KOPT-K1 (cell line): ENCODE results near the gene CBLN4.

Experiments
- H3K27ac ChIP-seq: fragments of 200-600 bp; sonication (generic); 2 replicates; pipeline ENCODE4 v1.5.1; 2016; ENCODE audit warnings: antibody characterized with exemption, mild to moderate bottlenecking, low read depth, low read length; ENCODE audit not compliant: poor library complexity, severe bottlenecking
- H3K36me3 ChIP-seq: fragments of 200-600 bp; sonication (generic); 2 replicates; pipeline ENCODE4 v1.5.1; 2017; ENCODE audit warnings: antibody characterized with exemption, mild to moderate bottlenecking, low read length, moderate library complexity; ENCODE audit not compliant: insufficient read depth
- H3K9me3 ChIP-seq: fragments of 200-600 bp; sonication (generic); 2 replicates; pipeline ENCODE4 v1.5.1; 2017; ENCODE audit warnings: antibody characterized with exemption, low read length, mild to moderate bottlenecking; ENCODE audit not compliant: insufficient read depth, poor library complexity, severe bottlenecking

The CBLN4 gene

DNA sequence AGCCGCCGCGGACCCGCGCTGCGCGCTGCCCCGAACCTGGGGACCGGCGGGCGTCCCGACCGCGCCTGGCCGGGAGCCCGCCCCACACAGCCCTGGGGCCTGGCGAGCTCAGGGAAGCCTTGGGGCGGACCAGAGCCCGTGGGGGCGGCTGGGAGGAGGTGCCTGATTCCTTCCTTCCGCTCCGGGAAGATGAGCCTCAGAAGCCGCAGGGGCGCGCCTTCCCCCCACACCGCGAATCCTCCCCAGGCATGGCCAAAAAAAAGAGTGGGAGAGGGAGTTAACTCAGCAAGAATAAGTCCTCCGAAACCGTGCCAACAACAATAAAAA, at the start of gene CBLN4:
Gene CBLN4, minus strand, starts transcription at position 131 of the 327 bp plus-strand sequence. CDS start 1,348 bp downstream, outside the sequence.
- Histone ChIP-seq H3K27ac (no peak within 1 kb of the TSS), H3K9me3 (no peaks in the 10 kb centered on the region), H3K36me3 (no peaks in the 10 kb centered on the region)

- no peaks in the 10 kb centered on the region for H3K9me3 ChIP-seq
- no peak overlapping the region for H3K27ac ChIP-seq
- no peaks in the 10 kb centered on the region for H3K36me3 ChIP-seq
Measured at GRCh38 chr20:56043227-56043626, 37.9 kb upstream of the CBLN4 start.

GRCh38 chr20:56032251-56032650, 26.9 kb upstream of the CBLN4 start:
- Histone ChIP-seq H3K36me3 (no peaks in the 10 kb centered on the region), H3K9me3 (peaks cover 15% of the 10 kb centered on the region), H3K27ac (no peak overlapping the region)

DNA sequence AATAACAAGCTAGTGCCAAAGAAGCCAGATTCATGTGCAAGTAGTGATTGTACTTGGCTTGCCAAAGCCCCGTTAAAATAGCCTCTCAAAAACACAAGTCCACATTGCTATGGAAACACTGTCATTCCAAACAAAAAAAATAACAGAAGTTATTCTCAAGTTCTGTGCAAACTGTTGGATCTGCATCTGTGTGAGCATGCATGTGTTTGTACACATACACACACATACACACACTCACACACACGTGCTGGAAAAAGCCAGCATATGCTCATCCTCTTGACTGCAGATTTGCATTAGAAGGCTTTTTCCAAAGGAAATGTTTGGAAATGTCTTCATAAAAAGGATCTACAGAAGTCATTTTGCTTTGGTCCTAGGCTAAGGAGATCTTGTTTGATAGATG, 13.4 kb upstream of the CBLN4 start:
- Histone ChIP-seq H3K36me3 (no peaks in the 10 kb centered on the region), H3K9me3 (no peaks in the 10 kb centered on the region), H3K27ac (no peak overlapping the region)

DNA sequence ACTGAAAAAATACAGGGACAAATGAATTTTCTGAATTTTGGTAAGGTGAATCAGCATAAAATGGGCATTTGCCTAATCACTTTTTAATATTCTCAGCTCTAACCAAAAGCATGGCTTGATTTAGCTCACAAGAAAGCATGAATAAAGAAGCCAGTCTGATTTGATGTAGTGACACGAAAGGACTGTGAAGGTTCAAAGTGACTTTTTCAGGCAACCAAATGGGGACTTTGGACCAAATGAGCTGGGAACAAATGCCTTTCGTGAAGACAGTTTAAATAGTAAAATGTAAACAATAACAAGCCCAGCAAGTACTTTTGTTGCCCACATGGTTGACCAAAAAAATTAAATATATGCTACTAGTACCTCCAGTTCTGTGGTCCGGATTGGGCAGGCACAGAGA, 12.9 kb upstream of the CBLN4 start:
- no peak overlapping the region for H3K27ac ChIP-seq
- H3K36me3 ChIP-seq, result no peaks in the 10 kb centered on the region
- no peaks in the 10 kb centered on the region for H3K9me3 ChIP-seq

DNA sequence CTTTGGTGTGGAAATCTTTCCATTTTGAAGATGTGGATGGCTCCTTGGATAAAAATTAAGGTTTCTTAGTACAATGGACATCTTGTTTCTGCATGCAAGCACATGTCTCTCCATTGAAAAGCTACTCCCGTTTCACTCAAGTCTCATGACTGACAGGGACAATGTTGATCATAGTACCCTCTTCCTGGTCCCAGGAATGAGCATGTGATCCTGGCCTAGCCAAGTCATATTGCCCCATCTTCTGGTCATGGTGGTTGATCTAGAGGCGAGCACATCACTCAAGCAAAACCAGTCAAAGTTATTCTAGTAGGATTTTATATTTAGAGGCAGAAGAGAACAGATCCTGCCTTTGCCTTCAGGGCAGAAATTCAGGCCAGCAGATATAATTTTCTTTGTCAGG, 12.2 kb upstream of the CBLN4 start:
- Histone ChIP-seq H3K27ac (no peak overlapping the region), H3K36me3 (no peaks in the 10 kb centered on the region), H3K9me3 (no peaks in the 10 kb centered on the region)

DNA sequence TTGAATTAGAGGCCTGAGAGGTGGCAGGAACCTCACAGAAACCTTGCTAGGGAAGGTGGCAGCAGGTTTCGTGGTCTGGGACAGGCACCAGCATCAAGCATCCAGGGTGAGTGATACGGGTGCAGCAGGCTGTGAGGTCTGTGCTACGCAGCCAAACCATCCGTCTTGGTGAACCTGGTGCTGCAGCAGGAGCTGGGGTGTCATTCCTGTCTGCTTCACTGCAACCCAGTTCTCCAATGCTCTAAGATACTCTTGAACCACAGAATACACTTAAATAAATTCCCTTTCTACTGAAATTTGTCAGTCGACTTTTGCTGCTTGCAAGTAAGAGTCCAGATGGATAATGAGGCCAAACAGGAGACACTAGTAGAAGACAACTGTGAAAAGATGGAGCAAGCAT, 9.7 kb upstream of the CBLN4 start:
- Histone ChIP-seq H3K9me3 (no peaks in the 10 kb centered on the region), H3K27ac (no peak overlapping the region), H3K36me3 (no peaks in the 10 kb centered on the region)

DNA sequence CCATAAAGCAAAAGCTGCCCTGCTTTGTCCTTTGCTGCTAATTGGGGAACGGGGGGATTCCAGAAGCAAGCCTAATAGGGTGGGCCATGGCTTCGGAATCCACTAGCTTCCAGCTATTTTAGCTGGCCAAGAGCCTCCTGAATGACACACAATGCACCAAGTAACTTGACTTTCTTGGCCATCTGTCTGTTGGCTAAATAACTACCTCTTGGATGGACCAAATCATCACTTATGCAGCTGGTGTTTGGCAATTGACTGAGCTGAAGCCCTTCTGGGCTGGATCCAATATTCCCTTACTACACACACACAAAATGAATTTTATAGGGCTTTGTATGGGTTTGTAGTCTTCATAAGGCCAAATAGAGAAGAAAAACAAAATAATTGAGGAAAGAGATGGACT, 8.8 kb upstream of the CBLN4 start:
- Histone ChIP-seq H3K27ac (no peak overlapping the region), H3K9me3 (no peaks in the 10 kb centered on the region), H3K36me3 (no peaks in the 10 kb centered on the region)

GRCh38 chr20:56004611-56005388, 519 bp downstream of the CBLN4 start:
- no peak overlapping the region for H3K27ac ChIP-seq
- no peaks in the 10 kb centered on the region for H3K36me3 ChIP-seq
- H3K9me3 ChIP-seq, result no peaks in the 10 kb centered on the region

DNA sequence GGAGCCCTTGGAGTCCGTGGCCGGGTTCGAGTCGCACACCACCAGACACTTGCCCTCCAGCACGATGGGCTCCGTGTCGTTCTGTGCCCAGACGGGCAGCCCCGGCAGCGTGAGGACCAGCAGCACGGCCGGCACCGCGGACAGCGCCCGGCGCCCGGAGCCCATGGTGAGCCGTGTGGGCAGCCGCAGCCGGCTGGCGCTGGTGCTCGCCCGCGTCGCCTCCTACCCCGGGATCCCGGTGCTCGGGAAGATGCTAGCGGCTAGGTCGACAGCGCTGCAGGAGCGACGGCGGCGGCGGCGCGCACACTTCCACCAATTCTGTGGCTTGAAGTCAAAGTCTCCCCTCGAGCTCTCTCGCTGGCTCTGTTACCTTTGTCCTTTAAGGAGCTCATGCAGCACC, 1.3 kb downstream of the CBLN4 start:
- no peaks in the 10 kb centered on the region for H3K9me3 ChIP-seq
- no peaks in the 10 kb centered on the region for H3K36me3 ChIP-seq
- H3K27ac ChIP-seq, result no peak overlapping the region

DNA sequence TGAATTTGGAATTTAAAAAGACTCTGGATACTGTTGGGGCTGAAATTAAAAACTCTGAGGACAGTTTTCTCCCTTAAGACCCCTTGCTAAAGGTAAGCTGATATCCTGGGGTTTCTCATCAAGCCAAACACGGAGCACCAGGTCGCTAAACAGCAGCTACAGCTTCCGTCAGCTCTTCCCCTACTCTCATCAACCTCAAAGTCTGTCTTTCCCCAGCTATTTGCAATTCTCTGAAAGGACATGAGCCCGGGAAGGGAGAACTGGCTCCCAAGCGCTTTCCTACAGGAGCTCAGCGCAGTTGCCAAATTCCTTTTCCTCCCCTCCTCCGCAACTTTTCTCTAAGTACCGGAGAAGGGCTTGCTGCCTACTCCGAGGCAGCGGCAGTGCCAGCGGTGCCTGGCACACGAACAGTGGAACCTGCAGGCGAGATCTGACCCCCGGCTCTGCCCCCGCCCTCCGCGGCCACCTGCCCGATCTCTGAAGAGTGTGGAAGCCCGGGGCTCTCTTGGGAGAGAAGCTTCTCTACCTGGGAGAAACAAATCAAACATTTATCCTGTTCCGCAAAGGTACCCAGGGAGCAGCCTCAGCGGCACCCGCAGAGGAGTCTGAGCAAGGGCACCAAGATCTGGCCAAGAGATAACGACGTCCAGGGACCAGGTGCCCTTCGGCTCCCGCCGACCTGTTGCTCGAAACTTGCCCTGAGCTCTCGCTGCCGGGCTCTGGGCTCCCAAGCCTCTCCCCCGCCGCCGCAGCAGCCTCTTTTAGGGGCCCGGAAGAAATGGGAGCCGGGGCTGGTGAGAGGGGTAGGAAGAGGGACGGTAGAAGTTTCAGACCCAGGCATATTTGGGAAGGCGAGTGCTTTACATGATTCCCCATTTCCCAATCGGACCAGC, 2.2 kb downstream of the CBLN4 start:
- H3K27ac ChIP-seq, result no peak overlapping the region
- H3K9me3 ChIP-seq, result no peaks in the 10 kb centered on the region
- no peaks in the 10 kb centered on the region for H3K36me3 ChIP-seq

- no peaks in the 10 kb centered on the region for H3K36me3 ChIP-seq
- H3K9me3 ChIP-seq, result no peaks in the 10 kb centered on the region
- no peak overlapping the region for H3K27ac ChIP-seq
Measured at GRCh38 chr20:56001890-56002289, 3.4 kb downstream of the CBLN4 start.

GRCh38 chr20:56001106-56001785, 4.1 kb downstream of the CBLN4 start:
- no peak overlapping the region for H3K27ac ChIP-seq
- no peaks in the 10 kb centered on the region for H3K36me3 ChIP-seq
- no peaks in the 10 kb centered on the region for H3K9me3 ChIP-seq

DNA sequence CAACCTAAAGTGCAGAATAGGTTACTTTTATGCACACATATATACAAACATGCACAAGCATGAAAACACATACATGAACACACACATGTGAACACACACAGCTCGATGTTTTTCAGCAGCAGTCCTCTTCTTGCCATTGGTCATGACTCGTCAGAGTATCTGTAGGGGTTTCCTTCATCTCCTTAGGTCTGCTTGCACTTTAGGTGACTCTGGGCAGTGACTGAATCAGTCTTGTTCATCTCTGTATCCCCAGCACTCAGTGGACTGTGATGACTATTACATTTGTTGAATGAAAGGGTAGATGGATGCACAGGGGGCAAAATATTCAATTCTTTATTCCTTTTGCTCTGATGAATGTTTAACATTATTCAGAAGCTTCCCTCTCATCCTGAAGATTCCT, 26.8 kb downstream of the CBLN4 start:
- H3K36me3 ChIP-seq, result no peaks in the 10 kb centered on the region
- no peak overlapping the region for H3K27ac ChIP-seq
- H3K9me3 ChIP-seq, result no peaks in the 10 kb centered on the region

DNA sequence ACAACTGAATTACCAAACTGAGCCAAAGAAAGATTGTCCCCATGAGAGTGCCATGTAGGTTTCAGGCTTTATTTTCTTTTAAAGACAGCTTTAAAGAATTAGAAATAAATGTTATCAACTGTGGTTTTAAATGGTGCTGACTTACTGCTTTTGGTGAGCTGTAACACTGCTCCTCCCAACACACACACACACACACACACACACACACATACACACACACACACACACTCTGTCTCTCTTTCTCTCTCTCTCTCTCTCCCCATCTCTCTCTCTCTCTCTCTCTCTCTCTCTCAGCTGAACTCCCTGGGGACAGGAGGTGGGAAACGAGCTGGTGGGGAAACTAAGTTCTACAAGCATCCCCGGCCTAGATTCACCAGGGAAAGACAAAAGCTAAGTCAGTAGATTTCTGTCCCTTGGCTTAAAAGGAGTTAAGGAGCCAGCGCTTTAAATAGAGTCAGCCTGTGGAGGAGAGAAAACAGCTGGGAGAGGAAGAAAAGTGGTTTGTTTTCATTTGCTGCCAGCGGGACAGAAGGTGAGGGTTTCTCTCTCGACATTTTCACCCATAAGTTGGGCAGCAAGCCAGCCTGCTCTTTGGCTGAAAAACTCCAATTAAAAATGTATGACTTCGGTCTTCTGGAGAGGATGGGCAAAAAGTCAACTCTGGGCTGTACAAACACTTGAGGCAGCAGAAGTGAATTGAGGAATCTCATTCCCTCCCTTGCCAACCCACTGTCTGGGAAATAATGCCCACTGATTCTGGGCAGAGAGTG, 27.4 kb downstream of the CBLN4 start:
- Histone ChIP-seq H3K9me3 (no peaks in the 10 kb centered on the region), H3K27ac (no peak overlapping the region), H3K36me3 (no peaks in the 10 kb centered on the region)
